ENCODE results near the gene TRMT44. TPM values are rescaled to one million over a fixed set of nuclear protein-coding genes. Genes with fewer than 3 reads are reported as not detected.
A peak's percentile ranks its signal among the peaks of the same experiment; 100 is the strongest.

TRMT44 gene
- polyA plus RNA-seq, 1 donor (not counting 4 experiments of a cell fraction or from before 2014, with no cell fraction given): 8.8 TPM

- no peak for DNase-seq (ENCODE audit: low read depth, low spot score)
- no peak overlapping the region for H3K4me3 ChIP-seq (ENCODE audit: control insufficient read depth in 2 of 3, extremely low read depth in 1 of 3, insufficient read depth in 2 of 3, low read depth in 1 of 3, low read length in 3 of 3)
- H3K79me2 ChIP-seq (ENCODE audit: control insufficient read depth, insufficient read depth, low read length): no peaks in the 10 kb centered on the region
- no peaks in the 10 kb centered on the region for H3K4me1 ChIP-seq (ENCODE audit: control insufficient read depth, extremely low read depth, insufficient read depth, low read length)
- H3K27ac ChIP-seq (ENCODE audit: control insufficient read depth, insufficient read depth, low read length): no peak overlapping the region
- H3K27me3 ChIP-seq (ENCODE audit: control insufficient read depth, extremely low read depth, insufficient read depth, low read length): no peaks in the 10 kb centered on the region
- no peaks in the 10 kb centered on the region for H3K9me3 ChIP-seq (ENCODE audit: control insufficient read depth, low read depth, low read length)
- dilution Hi-C loops (cut with MboI; ENCODE audit: extremely low pct_ligation_motif_present, low sequenced_read_pairs): loop anchor here (25.0 kb wide), 1 partner anchor 148 kb away; the partner anchor contains the start of gene HTRA3
- peaks cover 3 to 13% of the 10 kb centered on the region in 2 experiments for H3K36me3 ChIP-seq (ENCODE audit: control insufficient read depth in 2 of 2, extremely low read depth in 1 of 2, insufficient read depth in 2 of 2, low read length in 2 of 2)
- no peak for TF ChIP-seq EZH2 (IDR thresholded peaks at IDR 0.05; ENCODE audit: low read length)
- TF ChIP-seq CTCF (optimal IDR thresholded peaks at IDR 0.05 in 1 of 3, IDR thresholded peaks at IDR 0.05 in 1 of 3, conservative IDR thresholded peaks at IDR 0.05 in 1 of 3; ENCODE audit: extremely low read depth in 1 of 3, insufficient read depth in 2 of 3, low read length in 3 of 3): no peak
- H3K9me1 ChIP-seq (ENCODE audit: control insufficient read depth, extremely low read depth, insufficient read depth, low read length): no peaks in the 10 kb centered on the region
- no peaks in the 10 kb centered on the region for H4K20me1 ChIP-seq (ENCODE audit: control insufficient read depth, extremely low read depth, insufficient read depth, low read length)
- FAIRE-seq: no peak
- H2AFZ ChIP-seq (ENCODE audit: control insufficient read depth, low read length): no peak overlapping the region
- H3K9ac ChIP-seq (ENCODE audit: control insufficient read depth, extremely low read depth, insufficient read depth, low read length): no peak overlapping the region
- no peak overlapping the region for H3K4me2 ChIP-seq (ENCODE audit: control insufficient read depth, extremely low read depth, insufficient read depth, low read depth, low read length)
Observed at GRCh38 chr4:8410066-8410625, 30.4 kb upstream of the TRMT44 start.

- no peaks in the 10 kb centered on the region for H3K79me2 ChIP-seq (ENCODE audit: control insufficient read depth, insufficient read depth, low read length)
- peaks cover 3 to 15% of the 10 kb centered on the region in 2 experiments for H3K36me3 ChIP-seq (ENCODE audit: control insufficient read depth in 2 of 2, extremely low read depth in 1 of 2, insufficient read depth in 2 of 2, low read length in 2 of 2)
- H3K27ac ChIP-seq (ENCODE audit: control insufficient read depth, insufficient read depth, low read length): no peak overlapping the region
- no peak for FAIRE-seq
- H3K4me2 ChIP-seq (ENCODE audit: control insufficient read depth, extremely low read depth, insufficient read depth, low read depth, low read length): no peak overlapping the region
- no peaks in the 10 kb centered on the region for H3K9me3 ChIP-seq (ENCODE audit: control insufficient read depth, low read depth, low read length)
- TF ChIP-seq EZH2 (IDR thresholded peaks at IDR 0.05; ENCODE audit: low read length) (no peak), CTCF (optimal IDR thresholded peaks at IDR 0.05 in 1 of 3, IDR thresholded peaks at IDR 0.05 in 1 of 3, conservative IDR thresholded peaks at IDR 0.05 in 1 of 3; ENCODE audit: extremely low read depth in 1 of 3, insufficient read depth in 2 of 3, low read length in 3 of 3) (peak in 2 of 3 experiments; percentile 27 to 44)
- no peaks in the 10 kb centered on the region for H4K20me1 ChIP-seq (ENCODE audit: control insufficient read depth, extremely low read depth, insufficient read depth, low read length)
- no peak overlapping the region for H3K4me3 ChIP-seq (ENCODE audit: control insufficient read depth in 2 of 3, extremely low read depth in 1 of 3, insufficient read depth in 2 of 3, low read depth in 1 of 3, low read length in 3 of 3)
- no peak overlapping the region for H2AFZ ChIP-seq (ENCODE audit: control insufficient read depth, low read length)
- dilution Hi-C loops (cut with MboI; ENCODE audit: extremely low pct_ligation_motif_present, low sequenced_read_pairs): loop anchor here (25.0 kb wide), 1 partner anchor 148 kb away; the partner anchor contains the start of gene HTRA3
- H3K9ac ChIP-seq (ENCODE audit: control insufficient read depth, extremely low read depth, insufficient read depth, low read length): no peak overlapping the region
- H3K4me1 ChIP-seq (ENCODE audit: control insufficient read depth, extremely low read depth, insufficient read depth, low read length): no peaks in the 10 kb centered on the region
- H3K9me1 ChIP-seq (ENCODE audit: control insufficient read depth, extremely low read depth, insufficient read depth, low read length): no peaks in the 10 kb centered on the region
- DNase-seq (ENCODE audit: low read depth, low spot score): no peak
- H3K27me3 ChIP-seq (ENCODE audit: control insufficient read depth, extremely low read depth, insufficient read depth, low read length): no peaks in the 10 kb centered on the region
Observed at GRCh38 chr4:8410641-8411271, 29.8 kb upstream of the TRMT44 start.
